NCI-H2227 (cell line): ENCODE data around the gene MAGEB5.
"Not testable (repeated sequence)": the region's sequence is repeated elsewhere in the genome, so short reads cannot be mapped to it uniquely, and the experiment has no call there.

Source experiments
- DNase-seq: peaks from one replicate; lab custom pipeline; 2025; ENCODE audit not compliant: unreplicated experiment; lab: John Stamatoyannopoulos, UW

The MAGEB5 gene, protein sequence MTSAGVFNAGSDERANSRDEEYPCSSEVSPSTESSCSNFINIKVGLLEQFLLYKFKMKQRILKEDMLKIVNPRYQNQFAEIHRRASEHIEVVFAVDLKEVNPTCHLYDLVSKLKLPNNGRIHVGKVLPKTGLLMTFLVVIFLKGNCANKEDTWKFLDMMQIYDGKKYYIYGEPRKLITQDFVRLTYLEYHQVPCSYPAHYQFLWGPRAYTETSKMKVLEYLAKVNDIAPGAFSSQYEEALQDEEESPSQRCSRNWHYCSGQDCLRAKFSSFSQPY

DNA sequence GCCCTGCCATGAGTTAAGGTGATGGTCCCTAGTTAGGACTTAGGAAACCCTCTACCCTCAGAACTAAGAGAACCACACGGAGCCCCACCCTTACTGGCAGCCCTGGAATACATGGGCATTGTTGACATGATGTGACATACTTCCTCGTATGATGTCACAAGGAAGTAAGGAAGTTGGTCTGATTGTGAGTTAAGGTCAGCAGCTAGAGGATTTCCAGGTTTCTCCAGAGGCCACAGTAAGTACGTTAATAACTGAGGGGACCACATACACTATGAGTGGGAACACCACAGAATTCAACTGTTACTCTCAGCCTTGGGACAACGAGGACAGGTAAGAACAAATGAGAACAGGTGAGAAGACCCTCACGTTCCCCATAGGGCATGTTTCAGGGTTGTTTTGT is at the start of gene MAGEB5:
Gene MAGEB5 (plus strand): TSS at position 301 of the 400 bp plus-strand sequence. CDS start 1,133 bp downstream, outside the sequence.
- DNase-seq = no peak

DNA sequence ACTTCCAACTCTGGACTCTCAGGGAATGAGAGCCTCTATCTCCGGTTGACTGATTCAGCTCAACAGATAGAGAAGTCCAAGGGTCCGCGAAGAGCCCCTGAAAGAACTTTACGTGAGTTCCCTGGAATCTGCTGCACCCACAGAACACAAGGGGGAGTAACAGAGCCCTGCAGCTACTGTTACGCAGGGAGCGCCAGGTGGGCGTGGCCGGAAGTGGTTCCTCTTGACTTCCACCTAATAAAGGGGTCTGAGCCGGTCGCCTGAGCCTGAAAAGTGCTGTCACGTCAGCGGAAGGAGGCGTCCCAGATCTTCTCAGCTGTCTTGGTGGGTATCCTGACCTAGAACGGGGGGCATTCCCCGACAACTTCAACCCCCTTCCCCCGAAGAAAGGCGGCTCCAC is 23.8 kb upstream of the MAGEB5 start, which contains the start of gene MAGEB6:
Gene MAGEB6 (plus strand): TSS at position 237 of the 400 bp plus-strand sequence. CDS start 1,407 bp downstream, outside the sequence.
- no peak for DNase-seq

DNA sequence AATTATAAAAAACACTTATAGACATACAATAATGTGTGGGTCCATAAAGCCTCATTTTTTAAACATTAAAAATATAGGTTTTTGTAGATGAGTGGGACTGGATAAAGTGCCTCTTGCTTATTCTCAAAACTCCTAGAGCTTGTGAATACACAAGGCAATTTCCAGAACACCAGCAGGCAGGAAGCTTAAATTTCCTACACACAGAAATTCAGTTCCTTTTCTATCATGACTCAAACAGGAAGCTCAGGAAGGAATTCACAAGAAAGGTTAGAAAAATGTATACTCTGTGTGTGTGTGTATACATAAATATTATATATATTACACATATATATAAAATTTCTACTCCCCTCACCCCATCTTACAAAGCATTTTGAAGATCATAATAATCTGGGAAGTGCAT is 12.4 kb upstream of the MAGEB5 start:
- no peak for DNase-seq

DNA sequence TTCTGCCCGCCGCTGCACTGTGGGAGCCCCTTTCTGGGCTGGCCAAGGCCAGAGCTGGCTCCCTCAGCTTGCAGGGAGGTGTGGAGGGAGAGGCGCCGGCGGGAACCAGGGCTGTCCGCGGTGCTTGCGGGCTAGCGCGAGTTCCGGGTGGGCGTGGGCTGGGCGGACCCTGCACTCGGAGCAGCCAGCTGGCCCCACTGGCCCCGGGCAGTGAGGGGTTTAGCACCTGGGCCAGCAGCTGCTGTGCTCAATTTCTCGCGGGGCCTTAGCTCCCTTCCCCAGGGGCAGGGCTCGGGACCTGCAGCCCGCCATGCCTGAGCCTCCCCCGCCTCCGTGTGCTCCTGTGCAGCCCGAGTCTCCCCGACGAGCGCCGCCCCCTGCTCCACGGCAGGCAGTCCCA is 11.3 kb upstream of the MAGEB5 start:
- DNase-seq = not testable (repeated sequence)

DNA sequence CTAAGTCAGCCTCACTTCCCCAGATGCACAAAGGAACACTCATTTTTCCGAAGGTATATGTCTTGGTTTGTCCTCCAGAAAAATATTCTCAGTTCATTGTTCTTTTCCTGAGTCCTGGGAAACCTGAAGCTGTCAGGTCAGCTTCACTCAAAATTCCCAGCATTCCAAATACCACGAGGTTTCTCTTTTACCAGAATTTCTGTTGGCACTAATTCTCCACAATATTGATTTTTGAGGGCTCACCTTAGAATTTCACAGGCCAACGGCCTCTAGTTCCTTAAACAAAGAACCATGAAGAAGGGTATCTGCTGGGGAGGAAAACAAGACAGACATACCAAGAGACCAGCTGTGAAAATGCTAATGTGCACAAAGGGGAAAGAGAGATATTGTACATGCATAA is 8.0 kb upstream of the MAGEB5 start:
- no peak for DNase-seq

DNA sequence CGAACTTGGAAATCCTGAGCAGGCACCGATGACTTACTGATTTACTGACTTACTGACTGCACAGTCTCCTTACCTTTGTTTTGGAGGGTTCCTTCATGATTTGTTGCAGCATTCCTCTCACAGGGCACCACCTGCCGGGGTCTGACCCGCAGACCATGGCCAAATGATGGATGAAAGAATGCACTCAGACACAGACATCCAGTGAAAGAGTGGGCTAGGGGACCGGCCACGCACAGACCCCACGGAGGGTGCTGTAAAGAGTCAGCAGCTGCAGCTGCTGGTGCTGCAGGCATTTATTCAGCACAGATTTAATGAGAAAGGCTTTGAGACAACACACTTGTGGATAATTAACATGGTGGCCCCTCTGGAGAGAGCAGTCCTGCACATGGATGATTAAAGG is 3.4 kb downstream of the MAGEB5 start:
- DNase-seq = no peak

DNA sequence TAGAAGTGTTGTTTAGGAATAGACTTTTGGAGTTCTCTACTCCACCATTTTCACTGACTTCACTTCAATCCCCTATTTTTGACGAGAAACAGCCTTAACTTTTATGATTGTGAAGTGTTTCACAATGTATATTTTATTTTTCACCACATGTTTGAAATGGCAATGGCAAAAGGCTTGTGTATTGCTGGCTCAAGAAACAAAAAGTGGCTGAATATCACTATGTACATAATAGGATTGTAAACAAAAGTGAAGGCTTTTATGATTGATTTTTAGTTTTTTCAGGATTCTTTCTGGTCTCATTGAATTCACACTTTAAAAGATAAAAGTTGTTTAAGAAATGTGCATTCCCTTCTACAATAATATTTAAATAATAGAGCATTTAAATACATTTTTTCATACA is 18.2 kb downstream of the MAGEB5 start:
- DNase-seq = no peak

DNA sequence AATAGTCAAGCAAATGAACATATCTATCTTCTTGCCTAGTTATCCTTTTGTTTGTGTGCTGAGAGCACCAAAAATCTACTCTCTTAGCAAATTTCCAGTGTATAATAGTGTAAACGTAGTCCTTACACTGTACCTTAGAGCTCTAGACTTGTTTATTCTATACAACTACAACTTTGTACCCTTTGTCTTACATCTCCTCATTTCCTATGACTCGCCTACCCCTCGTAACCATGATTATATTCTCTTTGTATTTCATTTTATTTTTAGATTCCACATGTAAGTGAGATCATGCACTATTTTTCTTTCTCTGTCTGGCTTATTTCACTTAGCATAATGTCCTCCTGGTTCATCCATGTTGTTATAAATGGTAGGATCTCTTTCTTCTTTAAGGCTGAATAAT is 37.6 kb downstream of the MAGEB5 start:
- no peak for DNase-seq

DNA sequence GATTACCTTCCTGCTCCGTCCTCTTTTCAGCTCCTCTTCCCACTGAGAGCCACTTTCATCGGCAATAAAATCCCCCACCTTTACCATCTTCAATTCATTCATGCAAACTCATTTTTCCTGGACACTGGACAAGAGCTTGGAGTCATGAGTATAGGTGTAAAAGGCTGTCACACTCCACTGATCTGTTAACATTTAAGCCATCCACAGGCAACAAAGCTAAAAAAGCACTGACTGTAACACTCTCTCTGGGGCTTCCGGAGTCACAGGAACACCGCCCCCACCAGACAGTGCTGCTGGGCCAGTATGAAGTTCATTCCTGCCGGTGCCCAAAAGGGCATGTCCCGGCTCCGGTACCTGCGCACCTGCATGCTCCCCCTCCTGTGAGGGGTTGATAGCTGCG is 38.5 kb downstream of the MAGEB5 start:
- no peak for DNase-seq

DNA sequence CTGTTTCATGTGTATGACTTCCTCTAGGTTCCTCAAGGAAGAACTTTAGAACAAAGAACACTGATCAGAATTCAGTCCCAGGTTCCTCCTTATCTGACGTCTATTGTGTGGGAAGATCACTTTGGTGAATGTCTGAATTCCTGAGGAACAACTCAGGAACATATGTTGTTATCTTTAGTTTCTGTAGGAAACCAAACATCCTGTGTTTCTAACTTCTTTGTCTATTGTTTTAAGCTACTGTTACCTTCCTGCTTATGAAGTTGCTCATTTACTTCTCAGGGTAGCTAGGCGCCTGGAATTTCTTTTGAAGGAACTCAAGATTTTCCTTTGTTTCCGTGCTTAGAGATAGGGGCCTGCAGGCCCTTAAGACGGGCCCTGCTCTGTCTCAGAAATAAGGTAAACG is 46.2 kb downstream of the MAGEB5 start:
- DNase-seq = no peak
